GM21529 (cell line): ENCODE results near the gene PFDN1.
"Not testable (repeated sequence)": the region's sequence is repeated elsewhere in the genome, so short reads cannot be mapped to it uniquely, and the experiment has no call there.

Experiments used
- ATAC-seq: cut with Tn5 transposase; IDR thresholded peaks from one replicate; pipeline ENCODE4 v1.9.1; 2021; ENCODE audit not compliant: unreplicated experiment

Gene PFDN1

DNA sequence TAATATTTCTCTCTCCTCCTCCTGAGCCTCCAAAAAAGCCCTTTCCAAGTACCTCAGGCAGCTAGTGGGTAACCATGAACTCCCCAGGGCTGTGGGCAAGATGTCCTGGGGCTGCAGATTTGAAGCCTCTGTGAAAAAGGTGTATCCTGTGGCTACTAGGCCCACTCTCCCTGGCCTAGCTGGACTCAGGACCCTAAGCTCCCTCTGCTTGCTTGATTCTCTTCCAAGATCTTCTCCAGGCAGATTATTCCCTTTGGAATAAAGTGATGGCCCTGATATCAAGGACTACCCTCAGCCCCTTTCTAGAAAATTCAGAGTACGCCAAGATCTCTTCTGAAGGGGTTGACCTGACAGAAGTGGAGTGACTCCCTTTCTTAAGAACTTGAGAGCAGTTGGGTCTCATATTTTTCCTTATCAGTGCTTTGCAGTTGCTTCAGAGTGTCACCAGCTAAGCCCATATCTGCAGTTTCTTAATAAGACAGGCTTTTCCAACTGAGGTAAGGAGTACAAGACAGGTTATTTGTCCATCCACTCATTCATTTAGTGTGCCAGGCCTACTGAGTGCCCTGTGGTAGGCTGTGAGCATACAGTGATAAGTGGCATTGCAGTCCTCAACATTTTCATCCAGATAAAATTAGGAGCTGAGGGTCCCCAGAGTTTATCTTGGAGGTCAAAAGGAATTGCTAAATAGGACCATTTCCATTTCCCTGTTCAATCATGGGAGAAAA lies 85.4 kb downstream of the PFDN1 start:
- no peak for ATAC-seq

DNA sequence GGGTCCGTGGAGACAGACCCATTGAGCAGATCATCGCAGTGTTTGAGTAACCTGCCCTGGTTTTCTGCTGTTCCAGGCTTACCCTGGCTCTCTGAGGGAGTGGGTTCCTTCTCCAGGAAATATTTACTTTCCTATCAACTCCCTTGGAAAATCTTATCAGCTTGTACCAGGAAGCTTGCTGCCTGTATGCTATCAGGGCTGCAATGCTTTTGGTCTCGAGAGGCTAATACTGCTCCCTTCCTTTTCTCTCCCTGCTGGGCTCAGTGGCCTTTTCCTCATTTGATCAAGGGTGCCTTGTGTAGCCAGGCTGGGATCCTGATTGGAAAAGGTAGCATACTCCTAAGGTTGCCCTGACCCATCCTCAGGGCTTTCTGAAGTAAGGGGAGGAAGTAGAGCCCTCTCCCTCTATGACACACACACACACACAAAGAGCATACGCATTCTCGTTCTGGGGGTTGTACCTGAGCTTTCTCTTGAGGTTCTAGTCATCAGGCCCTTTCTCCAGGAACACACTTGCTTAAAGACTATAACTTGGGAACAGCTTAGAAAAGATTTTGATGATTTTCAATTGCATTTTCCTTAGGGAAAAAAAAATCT lies 86.3 kb downstream of the PFDN1 start:
- ATAC-seq = no peak

DNA sequence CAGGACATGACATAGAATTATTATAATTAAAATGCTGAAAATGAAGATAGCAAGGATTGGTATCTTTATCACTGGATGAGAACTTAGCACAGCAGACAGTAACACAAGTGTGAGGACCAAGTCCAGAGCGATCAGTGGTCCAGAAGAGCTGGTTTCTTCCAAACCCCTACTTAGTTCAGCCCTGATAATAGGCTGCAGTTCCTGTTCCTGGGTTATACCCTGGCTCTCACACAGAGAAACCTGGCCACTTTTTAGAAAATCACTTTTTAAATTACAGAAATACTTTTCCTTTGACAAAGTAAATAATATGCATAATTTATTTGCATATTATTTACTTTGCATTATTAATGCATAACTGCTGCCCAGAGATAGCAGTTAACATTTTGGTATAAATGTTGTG lies 87.6 kb downstream of the PFDN1 start:
- ATAC-seq = no peak

GRCh38 chr5:140214831-140215230 lies 88.1 kb downstream of the PFDN1 start:
- ATAC-seq = no peak

DNA sequence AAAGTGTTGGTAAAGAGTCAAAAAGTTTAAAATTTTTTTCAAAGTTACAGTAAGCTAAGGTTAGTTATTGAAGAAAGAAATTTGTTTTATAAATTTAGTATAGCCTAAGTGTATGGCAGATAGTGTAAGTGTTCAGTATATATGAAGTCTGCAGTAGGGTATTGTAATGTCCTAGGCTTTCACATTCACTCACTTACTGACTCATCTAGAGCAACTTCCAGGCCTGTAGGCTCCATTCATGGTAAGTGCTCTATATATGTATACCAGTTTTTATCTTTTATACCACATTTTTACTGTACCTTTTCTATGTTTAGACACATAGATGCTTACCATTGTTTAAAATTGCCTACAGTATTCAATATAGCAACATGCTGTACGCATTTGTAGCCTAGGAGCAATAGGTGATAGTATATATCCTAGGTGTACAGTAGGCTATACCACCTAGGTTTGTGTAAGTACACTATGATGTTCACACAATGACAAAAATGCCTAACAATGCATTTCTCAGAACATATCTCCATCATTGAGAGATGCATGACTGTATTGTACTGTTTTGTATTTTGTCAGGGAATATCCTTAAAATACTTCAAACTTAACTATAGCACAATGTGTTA lies 89.4 kb downstream of the PFDN1 start:
- peak; percentile 66 for ATAC-seq

DNA sequence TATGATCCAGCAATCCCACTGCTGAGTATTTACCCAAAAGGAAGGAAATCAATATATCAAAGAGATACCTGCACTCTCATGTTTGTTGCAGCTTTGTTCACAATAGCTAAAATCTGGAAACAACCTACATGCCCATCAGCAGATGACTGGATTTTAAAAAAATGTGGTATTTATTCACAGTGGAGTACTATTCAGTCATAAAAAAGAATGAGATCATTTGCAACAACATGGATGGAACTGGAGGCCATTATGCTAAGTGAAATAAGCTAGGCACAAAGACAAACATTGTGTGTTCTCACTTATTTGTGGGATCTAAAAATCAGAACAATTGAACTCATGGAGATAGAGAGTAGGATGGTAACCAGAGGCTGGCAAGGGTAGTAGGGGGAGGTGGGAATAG lies 94.8 kb downstream of the PFDN1 start:
- no peak for ATAC-seq

DNA sequence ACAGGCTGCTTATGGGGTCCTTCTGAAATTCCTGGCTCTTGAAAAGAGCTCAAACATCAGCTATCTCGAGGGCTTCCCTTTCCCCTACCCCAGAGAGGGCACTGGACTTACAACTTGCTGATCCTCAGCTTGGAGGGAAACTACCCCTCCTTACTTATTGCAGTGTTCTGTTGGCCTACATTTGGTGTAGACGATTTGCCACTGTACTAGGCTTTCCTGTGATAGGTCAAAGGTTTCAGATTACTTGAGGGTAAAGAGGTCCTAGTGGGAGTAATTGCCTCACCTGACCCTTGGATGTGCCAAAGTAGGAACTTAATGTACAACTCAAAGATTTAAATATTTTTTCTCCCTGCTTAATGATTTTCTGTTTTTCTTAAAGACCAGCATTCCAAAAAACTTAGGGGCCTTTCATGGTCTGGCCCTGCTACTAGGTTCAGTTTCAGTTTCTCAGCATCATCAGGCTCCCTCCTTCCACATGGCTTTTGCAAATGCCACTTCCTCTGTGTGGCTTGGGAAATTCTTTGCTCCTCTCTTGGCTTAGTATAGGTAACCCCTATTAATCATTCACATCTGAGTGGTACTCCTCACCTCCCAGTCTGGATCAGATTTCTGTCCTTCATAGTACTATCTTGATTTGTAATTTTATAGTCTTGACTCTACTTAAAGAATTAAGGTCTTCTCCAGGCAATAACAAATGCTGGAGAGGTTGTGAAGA lies 95.5 kb downstream of the PFDN1 start:
- peak; percentile 87 for ATAC-seq

GRCh38 chr5:140205952-140206351 lies 96.9 kb downstream of the PFDN1 start:
- ATAC-seq = no peak

- no peak for ATAC-seq
These were observed 97.7 kb downstream of the PFDN1 start for GRCh38 chr5:140205216-140205615.

- ATAC-seq = no peak
These were observed 100.3 kb downstream of the PFDN1 start for GRCh38 chr5:140202610-140203009.

GRCh38 chr5:140202078-140202477 lies 100.8 kb downstream of the PFDN1 start:
- ATAC-seq = no peak

DNA sequence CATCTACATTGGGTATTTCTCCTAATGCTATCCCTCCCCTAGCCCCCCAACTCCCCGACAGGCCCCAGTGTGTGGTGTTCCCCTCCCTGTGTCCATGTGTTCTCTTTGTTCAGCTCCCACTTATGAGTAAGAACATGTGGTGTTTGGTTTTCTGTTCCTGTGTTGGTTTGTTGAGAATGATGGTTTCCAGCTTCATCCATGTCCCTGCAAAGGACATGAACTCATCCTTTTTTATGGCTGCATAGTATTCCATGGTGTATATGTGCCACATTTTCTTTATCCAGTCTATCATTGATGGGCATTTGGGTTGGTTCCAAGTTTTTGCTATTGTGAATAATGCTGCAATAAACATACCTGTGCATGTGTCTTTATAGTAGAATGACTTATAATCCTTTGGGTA lies 104.0 kb downstream of the PFDN1 start:
- ATAC-seq = not testable (repeated sequence)

DNA sequence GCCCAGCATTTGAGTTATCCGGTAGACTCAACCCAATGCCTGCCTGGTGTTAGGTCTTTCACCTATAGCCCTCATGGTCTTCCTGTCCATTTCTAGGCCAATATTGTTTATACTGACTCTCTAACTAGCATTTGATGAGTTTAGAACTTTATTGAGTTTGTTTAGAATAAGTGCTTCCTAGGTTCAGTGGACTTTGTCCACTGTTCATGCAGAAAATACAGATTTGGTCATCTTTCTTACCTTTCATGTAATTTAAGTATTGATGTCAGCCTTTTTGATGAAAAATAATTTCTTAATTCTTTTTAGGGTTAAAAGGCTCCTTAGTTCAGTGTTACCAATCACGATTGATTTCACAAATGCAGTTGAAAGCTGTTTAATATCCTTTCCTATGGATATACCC lies 105.9 kb downstream of the PFDN1 start:
- no peak for ATAC-seq

DNA sequence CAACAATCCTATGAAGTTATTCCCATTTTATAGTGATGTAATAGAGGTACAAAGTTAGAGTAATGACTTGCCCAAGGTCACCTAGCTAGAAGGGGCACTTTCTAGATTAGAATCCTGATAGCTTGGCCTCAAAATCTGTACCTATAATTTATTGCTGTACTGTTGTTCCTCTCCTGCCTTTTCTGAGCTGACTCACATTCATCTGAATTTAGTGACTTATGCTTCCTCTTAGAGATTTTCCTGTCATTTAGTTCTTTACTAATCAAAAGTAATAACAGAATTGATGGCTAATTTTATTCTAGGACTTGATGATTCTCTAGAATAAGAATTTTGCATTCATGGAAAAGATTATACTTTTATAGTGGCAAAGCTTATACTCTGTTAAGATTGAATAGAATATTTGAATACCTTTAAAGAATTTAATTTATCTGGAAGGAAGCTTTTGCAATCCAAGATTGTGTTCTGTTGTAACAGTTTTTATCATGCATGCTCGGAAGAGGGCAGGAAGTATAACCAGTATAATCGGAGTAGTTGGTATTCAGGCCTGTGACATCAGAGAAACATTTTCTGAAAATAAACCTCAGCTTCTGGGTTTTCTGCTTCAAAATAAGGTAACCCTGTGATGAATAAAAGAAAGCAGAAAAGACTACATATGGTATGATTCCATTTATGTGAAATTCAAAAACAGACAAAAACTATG lies 106.6 kb downstream of the PFDN1 start:
- ATAC-seq = no peak
